ENCODE data around the gene WDR70.
A peak's percentile ranks its signal among the peaks of the same experiment; 100 is the strongest.

WDR70 gene

GRCh38 chr5:37694867-37695266 lies 315.7 kb downstream of the WDR70 start:
- no peak for TF ChIP-seq CTCF (conservative IDR thresholded peaks at IDR 0.05; ENCODE audit: low read depth, low read length)
- DNase-seq (ENCODE audit: low read depth) = no peak
- no peak overlapping the region for H3K4me3 ChIP-seq (ENCODE audit: low read depth, low read length)

- no peak for DNase-seq (ENCODE audit: low read depth)
- H3K4me3 ChIP-seq (ENCODE audit: low read depth, low read length) = no peak overlapping the region
- TF ChIP-seq CTCF (conservative IDR thresholded peaks at IDR 0.05; ENCODE audit: low read depth, low read length) = no peak
Observed at GRCh38 chr5:37695647-37696046, 316.5 kb downstream of the WDR70 start.

GRCh38 chr5:37696190-37697021 lies 317.3 kb downstream of the WDR70 start:
- TF ChIP-seq CTCF (conservative IDR thresholded peaks at IDR 0.05; ENCODE audit: low read depth, low read length) = no peak
- no peak overlapping the region for H3K4me3 ChIP-seq (ENCODE audit: low read depth, low read length)
- peak; percentile 48 for DNase-seq (ENCODE audit: low read depth)

- H3K4me3 ChIP-seq (ENCODE audit: low read depth, low read length) = no peak overlapping the region
- no peak for DNase-seq (ENCODE audit: low read depth)
- no peak for TF ChIP-seq CTCF (conservative IDR thresholded peaks at IDR 0.05; ENCODE audit: low read depth, low read length)
Observed at GRCh38 chr5:37701868-37702267, 322.8 kb downstream of the WDR70 start.

- no peak for DNase-seq (ENCODE audit: low read depth)
- no peak overlapping the region for H3K4me3 ChIP-seq (ENCODE audit: low read depth, low read length)
- no peak for TF ChIP-seq CTCF (conservative IDR thresholded peaks at IDR 0.05; ENCODE audit: low read depth, low read length)
Observed at GRCh38 chr5:37703841-37704241, 324.7 kb downstream of the WDR70 start.

- no peak for DNase-seq (ENCODE audit: low read depth)
- no peak for TF ChIP-seq CTCF (conservative IDR thresholded peaks at IDR 0.05; ENCODE audit: low read depth, low read length)
- no peak overlapping the region for H3K4me3 ChIP-seq (ENCODE audit: low read depth, low read length)
Observed at GRCh38 chr5:37704406-37704805, 325.3 kb downstream of the WDR70 start.

DNA sequence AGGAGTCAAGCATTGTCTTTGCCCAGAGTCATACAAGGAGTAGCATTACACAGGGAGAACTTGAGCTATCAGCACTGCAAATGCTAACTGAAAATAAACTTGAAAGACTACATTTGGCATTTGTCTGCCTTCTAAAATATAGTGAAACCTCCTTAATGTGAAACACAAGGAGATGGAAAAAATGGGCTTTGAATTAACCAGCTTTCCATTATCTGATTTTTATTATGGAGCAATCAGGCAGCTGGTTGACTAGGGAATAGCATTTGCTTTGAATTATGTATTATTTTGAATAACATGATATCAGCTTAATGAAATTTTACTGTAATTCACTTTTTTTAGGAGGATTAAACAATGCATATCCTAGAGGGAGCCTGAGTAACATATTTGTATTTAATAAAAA lies 329.9 kb downstream of the WDR70 start:
- no peak overlapping the region for H3K4me3 ChIP-seq (ENCODE audit: low read depth, low read length)
- no peak for DNase-seq (ENCODE audit: low read depth)
- TF ChIP-seq CTCF (conservative IDR thresholded peaks at IDR 0.05; ENCODE audit: low read depth, low read length) = no peak
